Measurements from ENCODE around the gene ATP2A3.

- no peak for TF ChIP-seq POLR2A (IDR thresholded peaks at IDR 0.05)
- no peak for TF ChIP-seq CTCF (IDR thresholded peaks at IDR 0.05)
Measured at GRCh38 chr17:3886776-3887175, 77.5 kb downstream of the ATP2A3 start.
